GM12873 (cell line): ENCODE data around the gene PRUNE1.

Experiments
- TF ChIP-seq, protein P1 (sequence below): IDR thresholded peaks from 2 replicates; pipeline ENCODE4 v1.5.1; 2012; ENCODE audit warnings: low read depth, mild to moderate bottlenecking, moderate library complexity, low read length, control low read depth; ENCODE audit not compliant: insufficient read depth; ENCODE audit errors: missing control alignments

PRUNE1 gene

DNA sequence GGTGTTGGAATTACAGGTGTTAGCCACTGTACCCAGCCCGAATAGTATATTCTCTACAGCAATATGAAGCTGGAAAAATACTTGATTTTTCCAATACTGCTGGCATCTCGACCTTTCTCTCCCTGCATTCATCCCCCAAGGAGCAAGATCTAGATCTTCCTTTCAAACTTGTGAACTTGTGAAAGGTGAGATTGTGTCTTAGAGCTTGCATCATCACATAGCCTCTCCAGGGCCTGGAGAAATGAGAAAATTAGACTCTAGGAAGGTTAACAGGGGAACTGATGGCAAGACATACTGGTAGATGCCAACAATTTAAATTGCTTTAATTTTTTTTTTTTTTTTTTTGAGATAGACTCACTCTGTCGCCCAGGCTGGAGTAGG lies 2.1 kb downstream of the PRUNE1 start:
- TF ChIP-seq, protein P1, sequence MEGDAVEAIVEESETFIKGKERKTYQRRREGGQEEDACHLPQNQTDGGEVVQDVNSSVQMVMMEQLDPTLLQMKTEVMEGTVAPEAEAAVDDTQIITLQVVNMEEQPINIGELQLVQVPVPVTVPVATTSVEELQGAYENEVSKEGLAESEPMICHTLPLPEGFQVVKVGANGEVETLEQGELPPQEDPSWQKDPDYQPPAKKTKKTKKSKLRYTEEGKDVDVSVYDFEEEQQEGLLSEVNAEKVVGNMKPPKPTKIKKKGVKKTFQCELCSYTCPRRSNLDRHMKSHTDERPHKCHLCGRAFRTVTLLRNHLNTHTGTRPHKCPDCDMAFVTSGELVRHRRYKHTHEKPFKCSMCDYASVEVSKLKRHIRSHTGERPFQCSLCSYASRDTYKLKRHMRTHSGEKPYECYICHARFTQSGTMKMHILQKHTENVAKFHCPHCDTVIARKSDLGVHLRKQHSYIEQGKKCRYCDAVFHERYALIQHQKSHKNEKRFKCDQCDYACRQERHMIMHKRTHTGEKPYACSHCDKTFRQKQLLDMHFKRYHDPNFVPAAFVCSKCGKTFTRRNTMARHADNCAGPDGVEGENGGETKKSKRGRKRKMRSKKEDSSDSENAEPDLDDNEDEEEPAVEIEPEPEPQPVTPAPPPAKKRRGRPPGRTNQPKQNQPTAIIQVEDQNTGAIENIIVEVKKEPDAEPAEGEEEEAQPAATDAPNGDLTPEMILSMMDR = no peak

DNA sequence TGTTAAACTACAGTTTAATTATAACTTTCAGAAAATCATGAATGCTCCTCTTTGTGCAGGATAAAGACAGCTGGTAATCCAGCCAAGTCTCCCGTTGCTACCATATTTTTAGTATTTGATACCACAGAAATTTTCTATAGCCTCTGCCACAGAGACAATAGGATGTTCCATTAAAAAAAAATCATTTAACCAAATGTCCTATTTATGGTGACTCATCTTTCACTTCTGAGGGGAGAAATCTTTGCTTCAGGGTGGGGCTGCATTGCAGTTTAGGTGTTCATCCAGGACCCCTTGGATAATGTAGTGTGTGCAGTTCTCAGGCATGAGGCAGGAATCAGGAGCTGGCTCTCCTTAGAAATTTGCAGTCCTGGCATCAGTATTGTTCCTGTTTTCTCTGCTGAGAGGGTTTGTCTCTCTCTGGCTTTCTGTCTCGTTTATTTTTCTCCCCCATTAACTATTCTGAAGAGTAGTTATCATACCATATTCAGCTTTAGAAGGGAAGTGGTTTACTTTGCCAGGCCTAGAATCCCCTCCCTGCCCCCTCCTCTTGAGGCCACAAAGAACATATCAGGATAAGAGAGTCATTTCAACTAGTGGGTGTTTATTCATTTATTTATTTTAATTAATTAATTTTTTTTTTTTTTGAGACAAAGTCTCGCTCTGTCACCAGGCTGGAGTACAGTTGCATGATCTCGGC lies 3.1 kb downstream of the PRUNE1 start:
- TF ChIP-seq, protein P1 = no peak

DNA sequence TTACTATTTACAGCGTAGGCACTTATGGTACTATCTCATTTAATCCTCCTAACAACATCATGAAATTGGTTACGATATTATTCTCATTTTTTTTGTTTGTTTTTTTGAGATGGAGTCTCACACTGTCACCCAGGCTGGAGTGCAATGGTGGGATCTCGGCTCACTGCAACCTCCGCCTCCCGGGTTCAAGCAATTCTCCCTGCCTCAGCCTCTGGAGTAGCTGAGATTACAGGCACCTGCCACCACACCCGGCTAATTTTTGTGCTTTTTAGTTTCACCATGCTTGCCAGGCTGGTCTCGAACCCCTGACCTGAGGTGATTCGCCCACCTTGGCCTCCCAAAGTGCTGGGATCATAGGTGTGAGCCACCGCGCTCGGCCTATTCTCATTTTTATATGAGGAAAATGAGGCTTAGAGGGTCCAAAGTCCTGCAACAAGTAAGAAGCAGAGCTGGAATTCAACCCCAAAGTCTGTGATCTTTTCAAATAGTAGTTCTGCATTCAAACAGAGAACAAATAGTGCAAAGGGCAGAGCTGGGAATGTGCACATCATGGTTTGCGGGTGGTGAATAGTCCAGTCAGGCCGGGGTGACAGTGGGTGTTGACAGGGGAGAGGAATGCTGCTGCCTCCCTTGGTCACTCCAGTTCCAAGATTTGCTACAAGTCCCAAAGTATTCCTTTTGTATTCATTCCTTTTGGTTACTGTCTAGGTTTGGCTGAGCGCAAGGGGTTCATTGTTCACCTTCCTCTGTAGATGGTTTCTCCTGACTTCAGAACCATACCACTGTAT lies 4.6 kb downstream of the PRUNE1 start:
- TF ChIP-seq, protein P1 = no peak

DNA sequence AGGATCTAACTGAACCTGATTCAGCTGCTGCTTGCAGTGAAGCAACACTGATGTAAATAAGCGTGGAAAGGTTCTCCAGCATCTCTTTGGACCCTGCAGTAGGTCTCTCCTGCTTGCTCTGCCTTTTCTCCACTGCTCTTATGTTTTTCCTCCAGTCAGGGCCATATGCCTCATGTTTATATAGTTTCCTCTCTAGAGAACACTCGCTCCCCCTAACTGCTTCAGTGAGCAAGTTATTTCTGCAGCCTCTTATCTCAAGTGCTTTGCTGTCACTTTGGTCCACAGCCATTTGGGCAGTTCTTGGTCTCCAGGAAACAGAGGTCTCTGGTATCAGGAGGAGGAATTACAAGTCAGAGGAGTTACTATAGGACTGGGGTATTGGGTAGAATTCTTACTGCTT lies 5.3 kb downstream of the PRUNE1 start:
- TF ChIP-seq, protein P1 = no peak

DNA sequence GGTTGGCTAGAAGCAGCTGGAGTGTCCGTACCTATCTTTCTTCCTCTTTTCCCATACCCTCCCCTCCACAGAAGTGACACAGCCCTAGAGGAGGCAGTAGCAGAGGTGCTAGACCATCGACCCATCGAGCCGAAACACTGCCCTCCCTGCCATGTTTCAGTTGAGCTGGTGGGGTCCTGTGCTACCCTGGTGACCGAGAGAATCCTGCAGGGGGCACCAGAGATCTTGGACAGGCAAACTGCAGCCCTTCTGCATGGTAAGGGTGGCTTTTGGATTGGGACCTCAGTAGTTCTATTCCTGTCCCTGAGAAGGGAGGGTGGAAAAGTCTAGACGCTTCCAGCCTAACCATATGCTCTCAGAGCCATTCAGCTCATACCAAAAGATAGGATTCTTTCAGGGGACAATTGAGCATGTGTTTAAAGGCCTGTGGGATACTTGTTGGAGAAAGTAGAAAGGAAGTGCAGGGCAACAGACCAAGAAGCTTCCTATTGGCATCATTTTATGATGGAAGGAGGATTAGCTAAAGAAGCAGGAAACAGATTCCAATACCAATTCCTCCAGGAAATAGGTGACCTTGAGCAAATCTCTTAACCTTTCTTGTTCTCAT lies 16.4 kb downstream of the PRUNE1 start:
- TF ChIP-seq, protein P1 = peak; percentile 87

DNA sequence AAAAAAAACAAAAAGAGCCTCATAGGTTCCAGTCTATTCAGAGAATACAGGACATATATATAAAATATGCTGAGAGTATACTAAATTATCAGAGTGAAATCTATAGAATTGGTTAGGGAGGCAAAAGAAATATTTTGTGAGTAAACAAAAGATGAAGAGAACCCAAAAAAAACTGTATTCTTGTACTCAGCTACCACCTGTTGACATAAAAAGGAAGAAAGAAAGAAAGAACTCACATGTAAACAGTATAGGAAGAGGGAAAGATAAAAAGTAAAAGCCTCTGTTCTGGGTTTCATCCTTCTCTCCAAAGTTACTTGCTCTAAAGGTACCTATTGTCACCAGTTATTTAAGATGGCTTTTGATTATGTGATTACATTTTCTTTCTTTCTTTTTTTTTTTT lies 18.2 kb downstream of the PRUNE1 start:
- TF ChIP-seq, protein P1 = no peak

DNA sequence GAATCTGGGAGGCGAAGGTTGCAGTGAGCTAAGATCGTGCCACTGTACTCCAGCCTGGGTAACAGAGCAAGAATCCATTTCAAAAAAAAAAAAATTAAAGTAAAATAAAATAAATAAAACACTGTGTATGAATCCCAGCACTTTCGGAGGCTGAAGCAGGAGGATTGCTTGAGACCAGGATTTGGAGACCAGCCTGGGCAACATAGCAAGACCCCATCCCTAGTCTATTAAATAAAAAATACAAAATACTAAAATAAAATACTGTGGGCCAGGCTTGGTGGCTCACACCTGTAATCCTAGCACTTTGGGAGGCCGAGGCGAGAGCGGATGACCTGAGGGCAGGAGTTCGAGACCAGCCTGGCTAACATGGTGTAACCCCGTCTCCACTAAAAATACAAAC lies 23.9 kb downstream of the PRUNE1 start:
- TF ChIP-seq, protein P1 = no peak
